ENCODE measurements around the gene ETS2.

GRCh38 chr21:38858812-38859205, 53.1 kb downstream of the ETS2 start:
- TF ChIP-seq RBBP5 (IDR thresholded peaks at IDR 0.05; ENCODE audit: borderline replicate concordance, low read depth, low read length) (no peak), GABPA (IDR thresholded peaks at IDR 0.05; ENCODE audit: borderline replicate concordance, insufficient read depth, low read length) (no peak), CTCF (IDR thresholded peaks at IDR 0.05; ENCODE audit: control extremely low read depth in 1 of 3, insufficient read depth in 1 of 3, low read depth in 1 of 3, low read length in 3 of 3) (no peak), POLR2A (IDR thresholded peaks at IDR 0.05; ENCODE audit: control extremely low read depth in 1 of 2, low read depth in 2 of 2, low read length in 2 of 2) (no peak), EP300 (IDR thresholded peaks at IDR 0.05; ENCODE audit: borderline replicate concordance in 1 of 2, low read depth in 2 of 2, low read length in 2 of 2) (no peak), MAX (IDR thresholded peaks at IDR 0.05) (no peak), TCF12 (IDR thresholded peaks at IDR 0.05; ENCODE audit: low read depth, low read length) (no peak), RXRA (IDR thresholded peaks at IDR 0.05; ENCODE audit: insufficient read depth, low read depth, low read length) (no peak)
